HepG2 (cell line): ENCODE results near the gene GBA2. TPM values are rescaled to one million over a fixed set of nuclear protein-coding genes. Genes with fewer than 3 reads are reported as not detected.

ENCODE experiments used
- ATAC-seq: fragments of 200-7000 bp; cut with Tn5 transposase; 3 replicates; pipeline ENCODE4 v1.9.1; 2020; ENCODE audit warnings: mild to moderate bottlenecking, moderate library complexity
- BruUV-seq: library from RNA; stranded (reverse); fragments of 400-500 nt; replicated peaks from 2 replicates; lab custom pipeline; 2021; lab: Mats Ljungman, UMichigan
- CTCF ChIA-PET: fragments of 300-600 bp; formaldehyde crosslinking; extraction: SDS; loops from one replicate; lab custom pipeline; 2021; ENCODE audit warnings: low total read pairs, inconsistent platforms, low intra/inter-chr PET ratio; lab: Yijun Ruan, JAX
- POLR2A ChIA-PET: fragments of 350-600 bp; sonication (Branson Sonifier 250); formaldehyde crosslinking; loops from one replicate; lab custom pipeline; 2020; ENCODE audit warnings: antibody characterized with exemption, inconsistent platforms; lab: Yijun Ruan, JAX
- DNase-seq: peaks from one replicate; pipeline ENCODE4 v3.0.0-alpha.2; 2015; ENCODE audit warnings: low spot score
- FAIRE-seq: peaks from 3 replicates; lab custom pipeline; 2011; peaks lifted over from hg19 to GRCh38; lab: Jason Lieb, UNC
- H2AFZ ChIP-seq: one replicate; pipeline ENCODE4 v1.6.1; 2011; ENCODE audit warnings: low read length, inconsistent platforms
- H3K27ac ChIP-seq: fragments of 300-600 bp; 3 replicates; pipeline ENCODE4 v1.8.0; 2011; ENCODE audit warnings: mixed run types, mild to moderate bottlenecking, mixed read lengths, low read length, inconsistent platforms; ENCODE audit not compliant: insufficient read depth; ENCODE audit errors: extremely low read length
- H3K27me3 ChIP-seq, 2 experiments: fragments of 200-600 bp in 1 of 2; 2 replicates in 1 of 2; 3 replicates in 1 of 2; pipeline versions ENCODE4 v1.6.0 to v1.8.0; 2011; ENCODE audit warnings: low read length in 2 of 2, mild to moderate bottlenecking in 2 of 2, moderate library complexity in 2 of 2, inconsistent platforms in 1 of 2; ENCODE audit not compliant: insufficient read depth in 2 of 2, control insufficient read depth in 1 of 2
- H3K36me3 ChIP-seq, 2 experiments: fragments of 200-600 bp in 1 of 2; replicated peaks in 1 of 2; 2 replicates in 1 of 2; 3 replicates in 1 of 2; pipeline versions ENCODE4 v1.5.1 to v1.8.0; 2011; ENCODE audit warnings: low read length in 2 of 2, inconsistent platforms in 1 of 2; ENCODE audit not compliant: insufficient read depth in 2 of 2, control insufficient read depth in 1 of 2
- H3K4me1 ChIP-seq: 2 replicates; pipeline ENCODE4 v1.5.1; 2012; ENCODE audit warnings: low read length, inconsistent platforms; ENCODE audit not compliant: insufficient read depth
- H3K4me2 ChIP-seq: 2 replicates; pipeline ENCODE4 v1.6.0; 2011; ENCODE audit warnings: low read depth, low read length, inconsistent platforms
- H3K4me3 ChIP-seq, 3 experiments: fragments of 200-600 bp in 1 of 3; sonication (generic), shearing (Covaris generic) in 1 of 3; replicated peaks in 1 of 3; 2 replicates each; pipeline ENCODE4 v1.5.1; 2011 to 2016; ENCODE audit warnings: low read length in 3 of 3, inconsistent platforms in 2 of 3, low read depth in 2 of 3, mild to moderate bottlenecking in 2 of 3, control low read depth in 1 of 3, mixed read lengths in 1 of 3; ENCODE audit not compliant: insufficient read depth in 1 of 3
- H3K79me2 ChIP-seq: one replicate; pipeline ENCODE4 v1.6.1; 2011; ENCODE audit warnings: low read length, inconsistent platforms; ENCODE audit not compliant: insufficient read depth
- H3K9ac ChIP-seq: 2 replicates; pipeline ENCODE4 v1.6.0; 2011; ENCODE audit warnings: mild to moderate bottlenecking, low read depth, low read length, inconsistent platforms; ENCODE audit not compliant: insufficient read depth
- H3K9me3 ChIP-seq: 2 replicates; pipeline ENCODE4 v1.5.1; 2012; ENCODE audit warnings: mild to moderate bottlenecking, low read length
- H4K20me1 ChIP-seq: 2 replicates; pipeline ENCODE4 v1.6.0; 2011; ENCODE audit warnings: inconsistent platforms, mild to moderate bottlenecking, low read length, moderate library complexity; ENCODE audit not compliant: insufficient read depth
- PCBP2 ChIP-seq: fragments of 200-400 bp; formaldehyde crosslinking; optimal IDR thresholded peaks from 2 replicates; pipeline ENCODE3; 2018; ENCODE audit warnings: low read length, low read depth; ENCODE audit not compliant: poor library complexity, severe bottlenecking
- WGBS: methylation state at CpG from one replicate; pipeline ENCODE4 v1.1.6; 2017; ENCODE audit warnings: low lambda C conversion rate; 5-methylcytosine and 5-hydroxymethylcytosine counted together
- in situ Hi-C: cut with HindIII; loops from 2 replicates; pipeline ENCODE4 v1.10.0; 2017; ENCODE audit warnings: low pct_unique_long_range_greater_than_20kb; ENCODE audit not compliant: extremely low pct_ligation_motif_present
- intact Hi-C: fragments of 100-400 bp; cut with micrococcal nuclease; formaldehyde crosslinking; loops from one replicate; pipeline ENCODE4 v1.10.0; 2022; ENCODE audit not compliant: unreplicated experiment
- polyA plus RNA-seq, 8 experiments: library from polyadenylated mRNA; depleted of rRNA in 3 of 8; stranded (reverse) in 7 of 8; unstranded in 1 of 8; fragments of >200 nt; fragmentation: Illumina TruSeq in 4 of 8; extraction: Trizol in 4 of 8; gene quantifications; 2 replicates each; pipeline versions ENCODE4 v1.2.1 to v1.2.3, GENCODE V29; 2011 to 2016; ENCODE audit warnings: low read depth in 4 of 8, missing spikeins in 1 of 8, mixed read lengths in 1 of 8; ENCODE audit not compliant: insufficient read depth in 1 of 8
- total RNA-seq, 5 experiments: library from RNA; depleted of rRNA; stranded (reverse); fragments of >200 nt; fragmentation: Illumina TruSeq; extraction: Trizol; gene quantifications; 2 replicates each; pipeline ENCODE4 v1.2.3, GENCODE V29; 2016; ENCODE audit warnings: low read depth in 1 of 5
- TF ChIP-seq, protein P1 (sequence below): sonication (generic); formaldehyde crosslinking; IDR thresholded peaks from 2 replicates; pipeline ENCODE4 v1.5.1; 2020; ENCODE audit warnings: mild to moderate bottlenecking, moderate library complexity, missing genetic modification reagents
- TF ChIP-seq, protein P2 (sequence below): sonication (generic); formaldehyde crosslinking; IDR thresholded peaks from 2 replicates; pipeline ENCODE4 v1.4.0; 2020; ENCODE audit warnings: low read depth, mild to moderate bottlenecking, missing genetic modification reagents

Gene GBA2
- total and polyA plus RNA-seq, 2 of the 13 experiments (the other 11 are each of a cell fraction or from before 2014, with no cell fraction given): 37.5 to 86.1 TPM

DNA sequence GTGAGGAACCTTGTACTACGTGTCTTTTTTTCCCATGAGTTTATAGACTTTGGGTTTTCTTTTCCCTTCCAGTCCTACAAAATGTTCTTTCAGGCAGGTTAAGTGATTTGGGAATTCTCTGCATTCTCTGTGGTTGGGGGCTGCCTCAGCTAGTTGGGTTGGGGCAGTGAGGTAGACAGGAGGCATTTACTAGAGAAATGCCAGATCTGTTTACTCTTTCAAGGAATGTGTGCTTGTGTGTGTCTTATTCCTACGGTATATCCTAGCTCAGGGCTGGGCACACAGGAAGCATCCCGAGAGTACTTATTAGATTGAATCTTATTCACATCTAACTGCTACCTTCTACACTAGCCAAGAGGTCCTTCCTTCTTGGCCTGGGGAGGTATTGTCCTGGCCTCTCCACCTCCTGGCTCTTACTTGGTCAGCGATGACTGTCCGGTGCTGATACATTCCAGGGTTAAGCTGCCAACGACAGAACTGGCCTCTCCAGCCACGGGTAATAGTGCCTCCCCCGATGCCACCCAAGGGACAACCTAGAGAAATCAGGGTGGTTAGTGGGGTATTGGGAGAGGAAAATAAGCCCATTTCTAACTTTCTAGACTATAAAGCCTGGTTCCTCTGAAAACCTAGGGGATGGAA lies 5.0 kb downstream of the GBA2 start:
- BruUV-seq: no TSS peak
- no peak for ATAC-seq
- CTCF ChIA-PET: no interaction called here
- Histone ChIP-seq H3K9me3 (no peaks in the 10 kb centered on the region), H3K79me2 (peaks cover 51% of the 10 kb centered on the region), H3K4me2 (no peak overlapping the region), H3K27ac (no peak overlapping the region), H3K27me3 (no peaks in the 10 kb centered on the region; a peak in 2 of 5 replicates), H3K4me1 (peaks cover 32% of the 10 kb centered on the region), H4K20me1 (peaks cover 39% of the 10 kb centered on the region), H3K36me3 (peaks cover 31 to 56% of the 10 kb centered on the region in 2 experiments), H3K9ac (no peak overlapping the region), H3K4me3 (no peak overlapping the region), H2AFZ (no peak overlapping the region)
- no peak for FAIRE-seq
- POLR2A ChIA-PET: interaction anchor here (1.3 kb wide), 1 partner anchor 12 kb away, joined by 7 read pairs; the partner anchor contains the start of genes CREB3 and TLN1
- WGBS: 94% methylated on average over 8 of the region's 8 CpGs
- DNase-seq: no peak
- TF ChIP-seq, protein P1, sequence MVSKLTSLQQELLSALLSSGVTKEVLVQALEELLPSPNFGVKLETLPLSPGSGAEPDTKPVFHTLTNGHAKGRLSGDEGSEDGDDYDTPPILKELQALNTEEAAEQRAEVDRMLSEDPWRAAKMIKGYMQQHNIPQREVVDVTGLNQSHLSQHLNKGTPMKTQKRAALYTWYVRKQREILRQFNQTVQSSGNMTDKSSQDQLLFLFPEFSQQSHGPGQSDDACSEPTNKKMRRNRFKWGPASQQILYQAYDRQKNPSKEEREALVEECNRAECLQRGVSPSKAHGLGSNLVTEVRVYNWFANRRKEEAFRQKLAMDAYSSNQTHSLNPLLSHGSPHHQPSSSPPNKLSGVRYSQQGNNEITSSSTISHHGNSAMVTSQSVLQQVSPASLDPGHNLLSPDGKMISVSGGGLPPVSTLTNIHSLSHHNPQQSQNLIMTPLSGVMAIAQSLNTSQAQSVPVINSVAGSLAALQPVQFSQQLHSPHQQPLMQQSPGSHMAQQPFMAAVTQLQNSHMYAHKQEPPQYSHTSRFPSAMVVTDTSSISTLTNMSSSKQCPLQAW (CRISPR knock-in tag): no peak
- TF ChIP-seq, all 625 proteins: peak for 0
- in situ Hi-C loops (no loop called here), intact Hi-C loops (no loop called here)

DNA sequence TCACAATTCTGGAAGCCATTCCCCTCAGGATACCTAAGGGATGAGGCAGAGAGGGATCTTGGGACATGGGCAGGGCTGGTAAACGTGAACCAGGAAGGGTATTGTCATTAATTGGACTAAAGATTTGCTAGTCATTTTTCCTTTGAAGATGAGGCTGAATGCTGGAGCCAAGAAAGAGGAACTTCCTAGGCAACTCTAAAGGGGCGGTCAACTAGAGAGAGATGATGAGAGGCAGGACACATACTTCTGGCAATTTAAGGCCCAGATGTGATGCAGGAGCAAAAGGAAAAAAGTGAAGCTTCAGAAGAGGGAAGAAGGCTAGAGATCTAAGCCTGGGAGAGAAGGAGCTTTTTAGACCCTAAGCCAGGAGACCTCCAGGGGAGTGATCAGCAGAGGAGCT lies 5.6 kb downstream of the GBA2 start:
- TF ChIP-seq, protein P2, sequence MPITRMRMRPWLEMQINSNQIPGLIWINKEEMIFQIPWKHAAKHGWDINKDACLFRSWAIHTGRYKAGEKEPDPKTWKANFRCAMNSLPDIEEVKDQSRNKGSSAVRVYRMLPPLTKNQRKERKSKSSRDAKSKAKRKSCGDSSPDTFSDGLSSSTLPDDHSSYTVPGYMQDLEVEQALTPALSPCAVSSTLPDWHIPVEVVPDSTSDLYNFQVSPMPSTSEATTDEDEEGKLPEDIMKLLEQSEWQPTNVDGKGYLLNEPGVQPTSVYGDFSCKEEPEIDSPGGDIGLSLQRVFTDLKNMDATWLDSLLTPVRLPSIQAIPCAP (CRISPR knock-in tag): no peak
- no peak for TF ChIP-seq PCBP2
- TF ChIP-seq, all 625 proteins: peak for 0
- CTCF ChIA-PET: no interaction called here

More for the DNA sequence above, 5.6 kb downstream of the GBA2 start:
- in situ Hi-C loops (no loop called here), intact Hi-C loops (no loop called here)
- H3K27ac ChIP-seq: no peak overlapping the region
- POLR2A ChIA-PET: interaction anchor here (1.3 kb wide), 1 partner anchor 11 kb away, joined by 7 read pairs; the partner anchor contains the start of genes CREB3 and TLN1
- WGBS: 99% methylated on average over 2 of the region's 2 CpGs
- H2AFZ ChIP-seq: no peak overlapping the region
- FAIRE-seq: no peak
- peaks cover 32% of the 10 kb centered on the region for H3K4me1 ChIP-seq
- no peak for ATAC-seq
- no peaks in the 10 kb centered on the region; a peak in 2 of 5 replicates for H3K27me3 ChIP-seq
- H3K4me3 ChIP-seq: no peak overlapping the region
- DNase-seq: no peak
- peaks cover 50% of the 10 kb centered on the region for H3K79me2 ChIP-seq
- no peak overlapping the region for H3K9ac ChIP-seq
- no peaks in the 10 kb centered on the region for H3K9me3 ChIP-seq
- H3K4me2 ChIP-seq: no peak overlapping the region
- H4K20me1 ChIP-seq: peaks cover 37% of the 10 kb centered on the region
- no TSS peak for BruUV-seq
- H3K36me3 ChIP-seq: peaks cover 36 to 62% of the 10 kb centered on the region in 2 experiments
